ENCODE measurements around the gene FAM83F. TPM values are rescaled to one million over a fixed set of nuclear protein-coding genes. Genes with fewer than 3 reads are reported as not detected.

The FAM83F gene
- total and polyA plus RNA-seq, 3 donors from 2014 or later = 30.2 to 57.7 (median 41.1) TPM

GRCh38 chr22:39980596-39980995 is 14.2 kb upstream of the FAM83F start:
- H3K4me3 ChIP-seq = no peak overlapping the region
- no peak for DNase-seq
- H3K4me1 ChIP-seq = no peaks in the 10 kb centered on the region
- WGBS, 2 donors = 88% methylated on average over 6 of the region's 6 CpGs
- H3K36me3 ChIP-seq (ENCODE audit: low read depth, missing control alignments) = no peaks in the 10 kb centered on the region
- no peaks in the 10 kb centered on the region for H3K9me3 ChIP-seq
- no peak overlapping the region for H3K27ac ChIP-seq
- no peak for TF ChIP-seq POLR2A (IDR thresholded peaks at IDR 0.05)
- TF ChIP-seq CTCF (IDR thresholded peaks at IDR 0.05) = no peak
- intact Hi-C loops (cut with DNase I; ENCODE audit: low total_unique reads) = no loop called here
- no peaks in the 10 kb centered on the region for H3K27me3 ChIP-seq

- no peak for TF ChIP-seq POLR2A (IDR thresholded peaks at IDR 0.05)
- TF ChIP-seq CTCF (IDR thresholded peaks at IDR 0.05) = no peak
- DNase-seq = no peak
- Histone ChIP-seq H3K27ac (no peak overlapping the region), H3K4me3 (no peak overlapping the region), H3K36me3 (ENCODE audit: low read depth, missing control alignments) (no peaks in the 10 kb centered on the region), H3K9me3 (no peaks in the 10 kb centered on the region), H3K27me3 (no peaks in the 10 kb centered on the region), H3K4me1 (no peaks in the 10 kb centered on the region)
- 94 to 96% methylated on average over 4 of the region's 4 CpGs for WGBS, 2 donors
- intact Hi-C loops (cut with DNase I; ENCODE audit: low total_unique reads) = no loop called here
Observed at GRCh38 chr22:39983346-39983745, 11.4 kb upstream of the FAM83F start.

GRCh38 chr22:39984006-39984405 is 10.7 kb upstream of the FAM83F start:
- 25 to 40% methylated on average over 2 of the region's 2 CpGs for WGBS, 2 donors
- peak; percentile 51 for DNase-seq
- Histone ChIP-seq H3K27ac (no peak overlapping the region), H3K4me1 (no peaks in the 10 kb centered on the region), H3K36me3 (ENCODE audit: low read depth, missing control alignments) (no peaks in the 10 kb centered on the region), H3K4me3 (no peak overlapping the region), H3K9me3 (no peaks in the 10 kb centered on the region), H3K27me3 (no peaks in the 10 kb centered on the region)
- TF ChIP-seq CTCF (IDR thresholded peaks at IDR 0.05) (no peak), POLR2A (IDR thresholded peaks at IDR 0.05) (no peak)
- intact Hi-C loops (cut with DNase I; ENCODE audit: low total_unique reads) = no loop called here

- WGBS, 2 donors = 83 to 90% methylated on average over 2 of the region's 2 CpGs
Observed at GRCh38 chr22:39984746-39985145, 10.0 kb upstream of the FAM83F start.

More at GRCh38 chr22:39984746-39985145, 10.0 kb upstream of the FAM83F start:
- TF ChIP-seq POLR2A (IDR thresholded peaks at IDR 0.05) (no peak), CTCF (IDR thresholded peaks at IDR 0.05) (no peak)
- DNase-seq = no peak
- intact Hi-C loops (cut with DNase I; ENCODE audit: low total_unique reads) = no loop called here
- H3K27ac ChIP-seq = no peak overlapping the region
- H3K36me3 ChIP-seq (ENCODE audit: low read depth, missing control alignments) = no peaks in the 10 kb centered on the region
- H3K4me1 ChIP-seq = no peaks in the 10 kb centered on the region
- H3K27me3 ChIP-seq = no peaks in the 10 kb centered on the region
- no peak overlapping the region for H3K4me3 ChIP-seq
- H3K9me3 ChIP-seq = no peaks in the 10 kb centered on the region
